GM10266 (cell line): ENCODE measurements around the gene ACSF2.

Experiments
- DNase-seq: peaks from one replicate; pipeline ENCODE4 v3.0.0; 2012; ENCODE audit errors: extremely low spot score
- CTCF ChIP-seq: IDR thresholded peaks from 2 replicates; pipeline ENCODE4 v1.5.1; 2012; ENCODE audit warnings: mild to moderate bottlenecking, low read depth; ENCODE audit not compliant: control insufficient read depth, insufficient read depth; ENCODE audit errors: missing control alignments

ACSF2 gene

GRCh38 chr17:50520483-50520882 lies 94.5 kb downstream of the ACSF2 start:
- DNase-seq, result no peak
- no peak for TF ChIP-seq CTCF

- DNase-seq, result no peak
- no peak for TF ChIP-seq CTCF
Measured at GRCh38 chr17:50521514-50521913, 95.5 kb downstream of the ACSF2 start.

- DNase-seq, result no peak
- TF ChIP-seq CTCF, result no peak
Measured at GRCh38 chr17:50522766-50523165, 96.7 kb downstream of the ACSF2 start.

- no peak for TF ChIP-seq CTCF
- DNase-seq, result no peak
Measured at GRCh38 chr17:50523208-50523607, 97.2 kb downstream of the ACSF2 start.
